PC-3 (cell line): ENCODE measurements around the gene NCOA1. TPM values are rescaled to one million over a fixed set of nuclear protein-coding genes. Genes with fewer than 3 reads are reported as not detected.

Source experiments
- ATAC-seq: fragments of 200-7000 bp; cut with Tn5 transposase; 2 replicates; pipeline ENCODE4 v1.9.1; 2020; ENCODE audit warnings: mild to moderate bottlenecking, moderate library complexity
- BruUV-seq: library from RNA; stranded (reverse); fragments of 400-500 nt; replicated peaks from 2 replicates; lab custom pipeline; 2021; lab: Mats Ljungman, UMichigan
- CTCF ChIA-PET: fragments of 300-600 bp; sonication (Branson Sonifier 250); formaldehyde crosslinking; loops from one replicate; lab custom pipeline; 2022; ENCODE audit warnings: antibody characterized with exemption; lab: Charles Lee
- POLR2A ChIA-PET: fragments of 300-600 bp; sonication (Branson Sonifier 250); formaldehyde crosslinking; loops from one replicate; lab custom pipeline; 2022; ENCODE audit warnings: antibody characterized with exemption; ENCODE audit not compliant: unreplicated experiment; lab: Charles Lee
- DNase-seq: peaks from one replicate; pipeline ENCODE4 v3.0.0-alpha.2; 2015
- H2AFZ ChIP-seq: fragments of 300-600 bp; sonication (generic); 2 replicates; pipeline ENCODE4 v1.6.0; 2016; ENCODE audit warnings: antibody characterized with exemption, low read length
- H3F3A ChIP-seq: fragments of 300-600 bp; sonication (generic); one replicate; pipeline ENCODE4 v1.6.0; 2017; ENCODE audit warnings: antibody characterized with exemption, low read length, control low read depth, mild to moderate bottlenecking; ENCODE audit not compliant: unreplicated experiment
- H3K27ac ChIP-seq: fragments of 300-600 bp; sonication (generic); 2 replicates; pipeline ENCODE4 v1.5.1; 2016; ENCODE audit warnings: mild to moderate bottlenecking, low read length
- H3K27me3 ChIP-seq: fragments of 300-600 bp; sonication (generic); 2 replicates; pipeline ENCODE4 v1.6.1; 2016; ENCODE audit warnings: low read length, mixed read lengths
- H3K36me3 ChIP-seq: fragments of 300-600 bp; sonication (generic); 2 replicates; pipeline ENCODE4 v1.6.1; 2016; ENCODE audit warnings: low read depth, mixed run types, low read length, mixed read lengths
- H3K4me1 ChIP-seq: fragments of 300-600 bp; sonication (generic); 2 replicates; pipeline ENCODE4 v1.5.1; 2016; ENCODE audit warnings: low read length; ENCODE audit not compliant: insufficient read depth
- H3K4me2 ChIP-seq: fragments of 300-600 bp; sonication (generic); 2 replicates; pipeline ENCODE4 v1.6.0; 2016; ENCODE audit warnings: low read length
- H3K4me3 ChIP-seq: fragments of 300-600 bp; sonication (generic); 2 replicates; pipeline ENCODE4 v1.5.1; 2016; ENCODE audit warnings: mild to moderate bottlenecking, low read length, mixed read lengths
- H3K79me2 ChIP-seq: fragments of 300-600 bp; sonication (generic); 2 replicates; pipeline ENCODE4 v1.6.1; 2017; ENCODE audit warnings: low read length, mixed read lengths
- H3K9ac ChIP-seq: fragments of 300-600 bp; sonication (generic); 2 replicates; pipeline ENCODE4 v1.6.0; 2016; ENCODE audit warnings: mild to moderate bottlenecking, low read length
- H3K9me2 ChIP-seq: fragments of 300-600 bp; sonication (generic); replicated peaks from 2 replicates; pipeline ENCODE4 v1.6.1; 2016; ENCODE audit warnings: mixed run types, low read length, mixed read lengths
- H3K9me3 ChIP-seq: fragments of 300-600 bp; sonication (generic); 2 replicates; pipeline ENCODE4 v1.6.1; 2016; ENCODE audit warnings: low read length, mixed read lengths
- H4K20me1 ChIP-seq: fragments of 300-600 bp; sonication (generic); 2 replicates; pipeline ENCODE4 v1.6.1; 2016; ENCODE audit warnings: low read length, mixed read lengths
- CTCF ChIP-seq: fragments of 300-600 bp; sonication (generic); conservative IDR thresholded peaks from 2 replicates; pipeline ENCODE4 v1.5.1; 2017; ENCODE audit warnings: antibody characterized with exemption, low read depth, mild to moderate bottlenecking, low read length
- EZH2 ChIP-seq: fragments of 300-600 bp; sonication (generic); IDR thresholded peaks from one replicate; pipeline ENCODE4 v1.6.1; 2017; ENCODE audit warnings: antibody characterized with exemption, mild to moderate bottlenecking, low read length; ENCODE audit not compliant: unreplicated experiment
- EZH2phosphoT487 ChIP-seq: fragments of 300-600 bp; sonication (generic); IDR thresholded peaks from 2 replicates; pipeline ENCODE4 v1.6.1; 2018; ENCODE audit warnings: mild to moderate bottlenecking, antibody characterized with exemption, low read length, borderline replicate concordance
- intact Hi-C: fragments of 100-400 bp; cut with micrococcal nuclease; formaldehyde crosslinking; loops from 2 replicates; pipeline ENCODE4 v1.9.0; 2023
- total RNA-seq: library from RNA; depleted of rRNA; stranded (reverse); fragments of >200 nt; gene quantifications from 2 replicates; pipeline ENCODE4 v1.2.3, GENCODE V29; 2014

Gene NCOA1
- total RNA-seq, 1 experiment from 2014 or later = 7.5 TPM

DNA sequence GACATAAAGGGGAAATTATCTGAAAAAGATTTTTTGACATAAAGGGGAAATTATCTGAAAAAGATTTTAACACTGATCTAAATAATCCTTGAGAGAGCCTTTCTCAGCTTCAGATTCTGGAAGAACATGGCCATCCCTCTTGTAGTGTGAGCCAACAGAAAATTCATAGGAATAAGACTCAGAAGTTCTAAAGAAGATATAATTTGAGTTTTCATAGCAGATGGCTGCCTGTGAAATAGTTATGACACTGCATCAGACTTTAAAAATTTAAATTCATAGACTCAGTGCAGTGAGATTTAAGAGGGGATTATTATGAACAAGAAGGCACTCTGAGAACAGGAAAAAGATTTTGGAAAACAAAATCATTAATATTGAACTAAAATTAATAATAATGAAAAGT lies 50.6 kb downstream of the NCOA1 start:
- H3K4me2 ChIP-seq = no peak overlapping the region
- peaks cover 3% of the 10 kb centered on the region; the same call in 1 of the 2 replicates for H3K4me1 ChIP-seq
- no peak overlapping the region for H3K27ac ChIP-seq
- H3K79me2 ChIP-seq = no peaks in the 10 kb centered on the region
- no peaks in the 10 kb centered on the region for H3F3A ChIP-seq
- no TSS peak for BruUV-seq
- no peaks in the 10 kb centered on the region for H4K20me1 ChIP-seq
- no peaks in the 10 kb centered on the region for H3K27me3 ChIP-seq
- TF ChIP-seq EZH2phosphoT487 (no peak), EZH2 (no peak), CTCF (no peak)
- no peak overlapping the region for H3K9ac ChIP-seq
- POLR2A ChIA-PET = no interaction called here
- no peaks in the 10 kb centered on the region for H3K9me2 ChIP-seq
- H3K4me3 ChIP-seq = no peak overlapping the region
- no peaks in the 10 kb centered on the region for H3K36me3 ChIP-seq
- CTCF ChIA-PET = no interaction called here
- ATAC-seq (no peak), DNase-seq (no peak)
- intact Hi-C loops = loop anchor here (5.0 kb wide), 1 partner anchor 49 kb away; the partner anchor contains the start of gene NCOA1
- H2AFZ ChIP-seq = no peak overlapping the region
- no peaks in the 10 kb centered on the region for H3K9me3 ChIP-seq

DNA sequence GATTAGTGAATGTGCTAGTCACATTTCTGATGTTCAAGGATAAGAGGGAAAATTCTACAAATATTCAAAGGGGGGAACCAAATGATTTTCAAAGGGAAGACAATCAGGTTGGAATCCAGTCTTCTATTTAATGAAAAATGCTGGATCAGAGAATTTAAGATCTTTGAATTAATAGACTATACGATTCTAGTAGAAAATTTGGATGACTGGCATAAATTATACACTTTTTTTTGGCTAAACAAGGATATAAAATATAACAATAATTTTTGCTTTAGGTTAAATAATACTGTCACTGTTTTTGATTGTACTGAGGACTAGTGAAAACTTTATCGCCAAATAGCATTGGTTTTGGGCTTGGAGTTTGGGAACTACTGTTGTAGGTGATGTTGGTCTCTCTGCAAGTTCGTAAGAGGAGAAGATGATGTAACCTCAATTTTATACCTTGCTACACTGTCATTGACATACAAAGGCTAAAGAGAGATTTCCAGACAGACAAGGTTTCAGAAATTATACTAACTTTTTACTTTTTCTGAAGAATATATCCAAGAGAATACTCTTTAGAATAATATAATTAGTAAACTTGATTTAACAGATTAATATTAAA lies 51.3 kb downstream of the NCOA1 start:
- intact Hi-C loops = loop anchor here (5.0 kb wide), 1 partner anchor 50 kb away; the partner anchor contains the start of gene NCOA1
- no peak for DNase-seq

More for the DNA sequence above, 51.3 kb downstream of the NCOA1 start:
- Histone ChIP-seq H3K9me3 (no peaks in the 10 kb centered on the region), H3K27me3 (no peaks in the 10 kb centered on the region), H3K4me2 (no peak overlapping the region), H3K9ac (no peak overlapping the region), H3K9me2 (no peaks in the 10 kb centered on the region), H3K4me1 (peaks cover 3% of the 10 kb centered on the region; the same call in 1 of the 2 replicates), H3F3A (no peaks in the 10 kb centered on the region), H3K79me2 (no peaks in the 10 kb centered on the region), H3K27ac (no peak overlapping the region), H2AFZ (no peak overlapping the region), H4K20me1 (no peaks in the 10 kb centered on the region), H3K36me3 (no peaks in the 10 kb centered on the region), H3K4me3 (no peak overlapping the region)
- POLR2A ChIA-PET = no interaction called here
- BruUV-seq = no TSS peak
- TF ChIP-seq CTCF (no peak), EZH2 (no peak), EZH2phosphoT487 (no peak)
- no peak for ATAC-seq
- CTCF ChIA-PET = no interaction called here
